Keratinocyte (primary cell): ENCODE measurements around the gene OR10H5.

Experiments
- EZH2 ChIP-seq: IDR thresholded peaks from one replicate; pipeline ENCODE4 v1.6.1; 2012; ENCODE audit warnings: inconsistent platforms, mild to moderate bottlenecking, low read length, moderate library complexity
- TF ChIP-seq, protein P1 (sequence below), 3 experiments: IDR thresholded peaks in 1 of 3; conservative IDR thresholded peaks in 1 of 3; optimal IDR thresholded peaks in 1 of 3; 2 replicates in 2 of 3; 3 replicates in 1 of 3; pipeline versions ENCODE3 to v1.5.1; 2011; ENCODE audit warnings: low read length in 3 of 3, mild to moderate bottlenecking in 3 of 3, moderate library complexity in 2 of 3, control low read depth in 1 of 3, inconsistent platforms in 1 of 3; ENCODE audit not compliant: insufficient read depth in 2 of 3; ENCODE audit errors: extremely low read depth in 1 of 3

DNA sequence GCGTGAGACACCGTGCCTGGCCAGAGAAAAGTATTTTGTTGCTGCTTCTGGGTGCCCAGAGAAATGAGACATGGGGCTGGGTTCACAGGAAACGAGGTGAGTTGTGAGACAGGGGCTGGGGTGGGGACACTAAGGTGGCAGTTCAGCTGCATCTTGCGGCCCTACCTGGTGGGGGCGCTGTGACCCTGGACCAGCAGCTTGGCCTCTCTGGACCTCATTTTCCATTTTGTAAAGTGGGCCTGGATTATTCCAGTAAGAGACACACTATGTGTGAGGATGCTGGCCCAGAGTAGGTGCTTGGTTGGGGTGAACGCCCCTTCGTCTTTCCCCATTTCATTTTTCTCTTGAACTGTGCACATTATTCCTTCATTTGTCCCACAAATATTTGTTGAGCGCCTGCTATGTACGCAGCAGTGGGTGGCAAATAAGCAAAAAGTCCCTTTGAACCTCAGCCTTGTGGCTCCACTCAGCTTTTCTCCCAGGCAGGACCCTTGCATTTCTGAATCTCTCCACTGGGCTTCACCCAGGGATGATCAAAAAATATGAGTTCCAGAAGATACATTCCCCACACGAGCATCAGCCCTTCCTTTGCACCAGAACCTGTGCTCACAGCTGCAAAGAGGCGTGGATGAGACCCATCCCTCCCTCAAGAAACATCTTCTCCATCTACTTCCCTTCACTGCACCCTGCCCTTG is 54.6 kb downstream of the OR10H5 start:
- TF ChIP-seq, protein P1, sequence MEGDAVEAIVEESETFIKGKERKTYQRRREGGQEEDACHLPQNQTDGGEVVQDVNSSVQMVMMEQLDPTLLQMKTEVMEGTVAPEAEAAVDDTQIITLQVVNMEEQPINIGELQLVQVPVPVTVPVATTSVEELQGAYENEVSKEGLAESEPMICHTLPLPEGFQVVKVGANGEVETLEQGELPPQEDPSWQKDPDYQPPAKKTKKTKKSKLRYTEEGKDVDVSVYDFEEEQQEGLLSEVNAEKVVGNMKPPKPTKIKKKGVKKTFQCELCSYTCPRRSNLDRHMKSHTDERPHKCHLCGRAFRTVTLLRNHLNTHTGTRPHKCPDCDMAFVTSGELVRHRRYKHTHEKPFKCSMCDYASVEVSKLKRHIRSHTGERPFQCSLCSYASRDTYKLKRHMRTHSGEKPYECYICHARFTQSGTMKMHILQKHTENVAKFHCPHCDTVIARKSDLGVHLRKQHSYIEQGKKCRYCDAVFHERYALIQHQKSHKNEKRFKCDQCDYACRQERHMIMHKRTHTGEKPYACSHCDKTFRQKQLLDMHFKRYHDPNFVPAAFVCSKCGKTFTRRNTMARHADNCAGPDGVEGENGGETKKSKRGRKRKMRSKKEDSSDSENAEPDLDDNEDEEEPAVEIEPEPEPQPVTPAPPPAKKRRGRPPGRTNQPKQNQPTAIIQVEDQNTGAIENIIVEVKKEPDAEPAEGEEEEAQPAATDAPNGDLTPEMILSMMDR (optimal IDR thresholded peaks at IDR 0.05 in 1 of 3, IDR thresholded peaks at IDR 0.05 in 1 of 3, conservative IDR thresholded peaks at IDR 0.05 in 1 of 3; ENCODE audit: extremely low read depth in 1 of 3, insufficient read depth in 2 of 3, low read length in 3 of 3) = peak in 2 of 3 experiments; percentile 35 to 49
- no peak for TF ChIP-seq EZH2
